Suprapubic skin (tissue), 4 donors: ENCODE results near the gene MCTP2.

Source experiments
- EP300 ChIP-seq: sonication (generic); formaldehyde crosslinking; IDR thresholded peaks from one replicate; pipeline ENCODE4 v1.6.1; 2017; ENCODE audit warnings: antibody characterized with exemption
- POLR2A ChIP-seq, 2 donors: fragments of 450-650 bp; IDR thresholded peaks; one replicate each; pipeline ENCODE4 v1.6.1; 2017; ENCODE audit warnings: antibody characterized with exemption in 2 of 2, mild to moderate bottlenecking in 2 of 2, moderate library complexity in 2 of 2
- POLR2AphosphoS5 ChIP-seq, 3 donors: sonication (generic); formaldehyde crosslinking; IDR thresholded peaks; one replicate each; pipeline ENCODE4 v1.6.1; 2017; ENCODE audit warnings: antibody characterized with exemption in 3 of 3
- TF ChIP-seq, protein P1 (sequence below), 2 donors: fragments of 200-600 bp in 1 of 2; fragments of 450-650 bp in 1 of 2; sonication (generic) in 1 of 2; IDR thresholded peaks; one replicate each; pipeline ENCODE4 v1.5.1; 2016 to 2019; ENCODE audit warnings: antibody characterized with exemption in 2 of 2, mild to moderate bottlenecking in 1 of 2, moderate library complexity in 1 of 2

DNA sequence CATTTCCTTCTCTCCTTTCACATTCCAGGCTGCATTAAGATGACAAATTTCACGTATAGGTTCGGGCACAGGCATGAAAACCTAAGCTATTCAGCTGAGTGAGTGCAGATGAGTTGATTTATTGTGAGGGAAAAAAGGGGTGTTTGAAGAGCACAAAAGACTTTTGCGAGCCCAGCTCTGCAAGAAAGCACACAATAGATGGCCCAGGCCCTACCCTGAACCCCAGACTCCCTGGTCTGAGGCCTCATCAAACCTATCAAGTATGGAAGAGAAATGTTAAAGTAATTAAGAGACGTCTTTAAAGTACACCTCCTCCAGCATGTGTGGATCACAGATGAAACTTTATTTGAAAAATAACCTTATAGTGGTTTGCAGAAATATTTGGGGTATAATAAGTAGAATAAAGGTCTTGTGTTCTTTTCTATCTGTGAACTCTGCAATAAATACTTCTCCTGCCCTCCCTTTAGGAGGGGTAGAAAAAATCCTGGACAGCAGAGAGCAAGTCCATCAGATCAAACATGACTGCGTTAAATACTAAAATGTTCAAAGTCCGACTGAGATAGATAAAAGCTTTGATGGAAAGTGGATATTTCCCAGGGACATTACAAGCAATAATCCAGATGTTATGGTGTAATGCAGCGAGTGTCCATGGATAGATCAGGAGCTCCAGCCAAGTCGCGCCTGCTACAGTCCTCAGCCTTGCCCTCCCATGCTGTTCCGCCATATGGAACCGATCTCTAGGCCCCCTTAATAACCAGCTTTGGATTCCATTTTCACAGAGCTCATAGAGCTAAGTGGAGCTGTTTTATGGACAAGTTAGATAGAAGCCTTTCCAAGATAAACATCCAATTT, 121.5 kb downstream of the MCTP2 start:
- TF ChIP-seq, protein P1, sequence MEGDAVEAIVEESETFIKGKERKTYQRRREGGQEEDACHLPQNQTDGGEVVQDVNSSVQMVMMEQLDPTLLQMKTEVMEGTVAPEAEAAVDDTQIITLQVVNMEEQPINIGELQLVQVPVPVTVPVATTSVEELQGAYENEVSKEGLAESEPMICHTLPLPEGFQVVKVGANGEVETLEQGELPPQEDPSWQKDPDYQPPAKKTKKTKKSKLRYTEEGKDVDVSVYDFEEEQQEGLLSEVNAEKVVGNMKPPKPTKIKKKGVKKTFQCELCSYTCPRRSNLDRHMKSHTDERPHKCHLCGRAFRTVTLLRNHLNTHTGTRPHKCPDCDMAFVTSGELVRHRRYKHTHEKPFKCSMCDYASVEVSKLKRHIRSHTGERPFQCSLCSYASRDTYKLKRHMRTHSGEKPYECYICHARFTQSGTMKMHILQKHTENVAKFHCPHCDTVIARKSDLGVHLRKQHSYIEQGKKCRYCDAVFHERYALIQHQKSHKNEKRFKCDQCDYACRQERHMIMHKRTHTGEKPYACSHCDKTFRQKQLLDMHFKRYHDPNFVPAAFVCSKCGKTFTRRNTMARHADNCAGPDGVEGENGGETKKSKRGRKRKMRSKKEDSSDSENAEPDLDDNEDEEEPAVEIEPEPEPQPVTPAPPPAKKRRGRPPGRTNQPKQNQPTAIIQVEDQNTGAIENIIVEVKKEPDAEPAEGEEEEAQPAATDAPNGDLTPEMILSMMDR (IDR thresholded peaks at IDR 0.05): no peak
- TF ChIP-seq POLR2AphosphoS5 (IDR thresholded peaks at IDR 0.05) (no peak), POLR2A (IDR thresholded peaks at IDR 0.05) (no peak), EP300 (no peak)
